GM21447 (cell line): ENCODE results near the gene CCSER1.
"Not testable (repeated sequence)": the region's sequence is repeated elsewhere in the genome, so short reads cannot be mapped to it uniquely, and the experiment has no call there.

Experiments
- ATAC-seq: cut with Tn5 transposase; IDR thresholded peaks from one replicate; pipeline ENCODE4 v1.9.1; 2021; ENCODE audit not compliant: unreplicated experiment

CCSER1 gene

DNA sequence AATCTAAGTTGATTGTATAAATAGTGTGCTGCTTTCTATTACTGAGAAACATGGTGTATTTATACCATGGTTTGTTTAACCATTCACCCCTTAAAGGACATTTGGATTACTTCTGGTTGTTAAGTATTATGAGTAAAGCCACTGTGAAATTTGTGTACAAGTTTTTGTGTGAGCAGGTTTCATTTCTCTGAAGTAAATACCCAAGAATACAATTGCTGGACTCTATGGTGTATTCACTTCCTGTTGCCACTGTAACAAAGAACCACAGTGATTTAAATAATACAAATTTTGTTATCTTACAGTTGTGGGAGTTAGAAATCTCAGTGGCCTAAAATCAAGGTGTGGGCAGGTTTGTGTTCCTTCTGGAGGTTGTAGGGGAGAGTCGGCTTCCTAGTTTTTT, 869.6 kb downstream of the CCSER1 start:
- ATAC-seq = no peak

DNA sequence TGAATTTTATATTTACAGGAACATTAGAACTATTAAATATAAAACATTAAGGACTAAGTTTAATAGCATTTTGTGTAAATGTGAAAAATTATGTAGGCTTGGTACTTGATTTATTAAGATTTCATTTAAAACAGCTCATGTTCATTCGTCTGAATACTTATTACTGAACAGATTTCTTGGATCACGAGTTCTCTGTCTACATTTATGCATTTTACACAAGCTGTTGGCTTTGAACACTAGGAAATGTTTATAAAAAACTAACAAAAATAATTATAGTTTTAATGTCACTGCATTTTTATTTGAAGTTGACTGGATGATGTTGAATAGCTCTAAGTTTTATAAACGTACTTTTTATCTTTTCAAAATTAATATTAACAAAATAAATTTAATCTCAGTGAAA, 888.7 kb downstream of the CCSER1 start:
- no peak for ATAC-seq

DNA sequence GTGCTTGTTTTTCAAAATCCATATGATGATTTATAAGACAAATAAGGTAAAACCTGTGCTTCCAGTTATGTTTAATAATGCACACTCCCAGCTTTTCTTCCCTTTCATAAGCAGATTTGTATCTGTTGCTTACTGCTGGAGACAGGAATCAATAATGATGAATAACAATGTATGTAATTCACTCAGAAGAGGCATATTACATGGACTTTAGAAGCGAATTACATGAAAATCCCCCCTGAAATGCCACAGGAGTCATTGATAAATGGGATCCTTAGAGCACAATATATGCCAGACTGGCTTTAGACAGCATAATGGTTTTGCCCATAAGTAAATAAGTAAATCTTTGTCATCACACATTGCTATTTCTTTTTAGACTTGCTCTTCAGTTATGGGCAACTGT, 892.3 kb downstream of the CCSER1 start:
- ATAC-seq = no peak

DNA sequence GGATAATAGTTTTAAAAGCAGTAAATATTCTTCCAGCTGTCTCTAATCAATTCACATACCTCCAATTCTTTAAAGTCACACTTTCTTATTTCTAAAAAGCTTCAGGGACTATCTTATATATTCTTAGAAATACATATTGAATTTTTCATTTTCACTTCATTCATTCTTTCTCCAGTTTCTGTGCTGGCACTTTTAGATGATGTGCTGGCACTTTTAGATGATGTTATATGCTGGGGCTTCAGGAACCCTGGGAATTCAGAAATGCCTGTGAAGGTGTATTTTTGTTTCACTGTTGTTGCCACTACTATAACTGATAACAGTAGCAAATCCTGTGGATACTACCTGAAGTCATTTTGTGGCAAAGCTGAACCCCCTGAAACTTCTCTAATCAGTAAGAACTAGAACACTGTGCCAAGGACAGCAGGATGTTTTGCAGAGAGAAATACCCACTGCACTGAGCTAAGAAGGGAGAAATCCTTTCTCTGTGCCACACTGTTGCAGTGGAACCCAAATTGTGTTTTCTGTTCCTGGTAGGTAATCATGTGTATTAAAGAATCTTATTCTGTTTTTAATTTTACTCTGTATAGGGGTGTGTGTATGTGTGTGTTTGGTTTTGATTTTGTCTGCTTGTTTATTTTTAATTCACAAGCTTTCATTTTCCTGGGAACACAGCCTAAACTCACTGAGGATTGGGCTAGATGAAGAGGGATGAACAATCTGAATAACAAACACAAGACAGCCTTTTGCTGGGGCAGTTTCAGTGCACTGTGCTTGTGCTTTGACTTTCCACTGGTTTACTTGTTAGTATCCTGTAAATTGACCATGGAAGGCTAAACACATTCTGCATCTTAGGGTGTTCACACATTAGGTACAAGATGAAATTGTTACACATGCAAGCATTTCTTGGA, 898.3 kb downstream of the CCSER1 start:
- no peak for ATAC-seq

DNA sequence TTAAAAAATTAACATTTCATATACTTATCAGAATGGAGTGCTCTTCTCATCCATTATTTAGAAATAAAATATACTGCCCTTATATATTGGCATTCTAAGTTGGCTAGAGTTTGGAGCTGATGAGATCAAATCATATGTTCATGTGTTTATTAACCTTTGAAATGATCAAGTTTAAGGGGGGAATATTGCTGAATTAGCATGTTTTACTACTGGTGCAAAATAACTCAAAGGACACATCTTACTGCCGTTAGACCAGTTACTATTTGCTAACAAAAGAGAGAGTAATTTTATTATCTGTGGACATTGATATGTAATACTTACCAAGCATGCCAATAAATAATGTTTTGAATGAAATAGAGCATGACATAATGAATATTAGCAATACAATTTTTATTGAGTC, 901.0 kb downstream of the CCSER1 start:
- no peak for ATAC-seq

DNA sequence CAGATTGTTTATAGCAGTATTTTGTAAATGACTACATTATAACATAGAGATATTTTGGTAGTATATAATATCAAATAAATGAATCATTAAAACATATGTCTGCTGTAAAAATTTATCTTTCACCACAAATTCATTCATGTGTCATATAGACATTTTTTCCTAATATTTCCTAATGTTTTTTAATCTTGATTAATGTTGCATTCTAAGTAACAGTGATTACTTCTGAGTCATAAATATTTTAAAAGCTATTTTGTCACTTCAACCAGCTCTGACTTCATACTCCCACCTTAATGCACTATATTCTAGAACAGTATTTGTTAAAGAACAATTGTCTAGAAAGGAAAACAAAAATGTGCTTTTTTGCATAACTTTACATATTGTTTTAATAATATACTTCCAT, 904.6 kb downstream of the CCSER1 start:
- ATAC-seq = no peak

DNA sequence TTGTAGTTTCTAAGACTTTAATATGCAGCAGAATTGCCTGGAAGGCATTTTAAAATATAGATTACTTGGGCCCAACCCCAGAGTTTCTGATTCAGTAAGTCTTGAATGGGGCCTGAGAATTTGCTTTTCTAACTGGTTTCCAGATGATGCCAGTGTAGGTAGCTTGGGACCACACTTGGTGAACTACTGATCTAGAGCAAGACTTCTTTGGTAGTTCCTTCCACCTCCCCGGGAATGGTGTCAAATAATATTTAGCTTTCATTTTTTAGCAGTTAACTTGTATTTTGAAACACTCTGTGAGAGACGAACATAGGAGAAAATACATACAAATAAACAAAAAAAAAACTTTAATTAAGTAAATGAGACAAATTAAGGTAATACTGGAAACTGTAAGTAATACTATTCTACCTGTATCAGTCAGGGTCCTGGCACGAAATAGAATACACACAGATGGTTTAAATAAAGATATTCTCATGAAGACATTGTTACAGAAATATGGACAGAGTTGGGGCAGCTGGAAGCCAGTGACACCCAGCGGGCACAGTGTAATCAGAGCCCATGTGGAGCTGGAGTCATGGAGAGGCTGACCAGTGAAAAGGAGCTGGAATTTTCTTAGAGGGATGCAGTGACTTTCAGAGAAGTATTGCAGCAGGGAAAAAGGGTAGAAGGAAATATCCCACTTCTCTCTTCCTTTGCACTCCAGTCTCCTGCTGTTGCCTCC, 905.7 kb downstream of the CCSER1 start:
- no peak for ATAC-seq

DNA sequence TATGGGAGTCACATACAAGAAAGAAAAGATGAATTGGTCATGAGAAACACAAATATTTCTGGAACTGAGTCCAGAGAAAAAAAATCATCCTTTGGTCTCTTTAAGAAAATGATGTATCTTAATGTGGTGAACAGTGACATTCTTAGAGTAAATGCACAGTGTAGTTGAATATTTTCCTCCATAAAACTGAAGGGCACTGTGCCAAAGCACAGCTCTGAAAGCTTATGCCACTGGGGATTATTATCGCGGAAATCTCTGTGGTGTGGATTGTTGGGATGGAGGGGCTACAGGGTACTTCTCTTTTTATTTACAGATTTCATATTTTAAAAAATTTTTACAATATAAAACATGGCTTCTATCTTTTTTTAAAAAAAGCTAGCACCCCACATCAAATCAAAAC, 908.1 kb downstream of the CCSER1 start:
- no peak for ATAC-seq

DNA sequence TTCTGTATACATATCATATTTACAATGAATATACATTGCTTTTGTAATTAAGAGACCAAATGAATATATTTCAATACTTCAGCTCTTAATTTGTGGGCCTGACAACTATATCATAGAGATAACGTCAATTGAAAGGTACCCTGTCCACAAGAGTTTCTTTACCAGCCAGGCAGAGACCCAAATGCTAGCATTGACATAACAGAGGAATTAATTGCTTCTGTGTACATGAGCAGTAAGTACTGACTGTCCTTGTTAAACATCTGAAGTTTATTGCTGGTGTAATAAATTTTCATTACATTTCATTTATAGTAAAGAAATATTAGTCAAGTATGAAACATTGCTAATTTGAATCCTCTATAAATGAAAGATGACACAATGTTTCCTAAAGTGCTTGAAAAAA, 910.8 kb downstream of the CCSER1 start:
- ATAC-seq = no peak

DNA sequence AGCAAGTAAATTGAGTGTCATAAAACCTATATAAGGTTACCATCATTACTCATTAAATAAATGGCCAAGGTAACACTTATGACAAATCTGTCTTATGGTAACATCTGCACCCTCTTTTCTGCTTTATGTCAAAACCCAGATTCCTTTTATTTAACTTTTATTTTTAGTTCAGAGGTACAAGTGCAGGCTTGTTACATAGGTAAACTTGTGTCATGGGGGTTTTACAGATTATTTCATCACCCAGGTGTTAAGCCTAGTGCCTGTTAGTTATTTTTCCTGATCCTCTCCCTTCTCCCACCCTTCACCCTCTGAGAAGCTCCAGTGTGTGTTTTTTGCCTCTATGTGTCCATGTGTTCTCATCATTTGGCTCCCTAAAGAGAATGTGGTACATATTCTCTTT, 930.7 kb downstream of the CCSER1 start:
- ATAC-seq = no peak

DNA sequence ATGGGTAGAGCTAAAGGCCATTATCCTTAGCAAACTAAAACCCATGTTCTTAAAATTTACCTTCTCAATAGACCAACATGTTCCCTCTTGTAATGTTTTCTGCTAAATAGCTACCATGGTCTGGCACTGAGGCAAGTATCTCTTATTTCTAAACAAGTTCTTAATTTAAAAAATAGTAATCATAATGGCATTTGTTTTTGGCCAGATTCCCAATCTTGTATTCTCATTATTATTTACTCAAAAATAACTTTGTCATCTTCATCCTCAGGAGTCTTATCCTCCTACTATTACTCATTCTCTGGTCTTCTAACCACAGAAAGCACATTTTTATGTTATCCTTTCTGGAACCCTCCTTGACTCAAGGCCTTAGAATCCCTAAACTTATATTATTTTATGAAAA, 931.2 kb downstream of the CCSER1 start:
- ATAC-seq = no peak

DNA sequence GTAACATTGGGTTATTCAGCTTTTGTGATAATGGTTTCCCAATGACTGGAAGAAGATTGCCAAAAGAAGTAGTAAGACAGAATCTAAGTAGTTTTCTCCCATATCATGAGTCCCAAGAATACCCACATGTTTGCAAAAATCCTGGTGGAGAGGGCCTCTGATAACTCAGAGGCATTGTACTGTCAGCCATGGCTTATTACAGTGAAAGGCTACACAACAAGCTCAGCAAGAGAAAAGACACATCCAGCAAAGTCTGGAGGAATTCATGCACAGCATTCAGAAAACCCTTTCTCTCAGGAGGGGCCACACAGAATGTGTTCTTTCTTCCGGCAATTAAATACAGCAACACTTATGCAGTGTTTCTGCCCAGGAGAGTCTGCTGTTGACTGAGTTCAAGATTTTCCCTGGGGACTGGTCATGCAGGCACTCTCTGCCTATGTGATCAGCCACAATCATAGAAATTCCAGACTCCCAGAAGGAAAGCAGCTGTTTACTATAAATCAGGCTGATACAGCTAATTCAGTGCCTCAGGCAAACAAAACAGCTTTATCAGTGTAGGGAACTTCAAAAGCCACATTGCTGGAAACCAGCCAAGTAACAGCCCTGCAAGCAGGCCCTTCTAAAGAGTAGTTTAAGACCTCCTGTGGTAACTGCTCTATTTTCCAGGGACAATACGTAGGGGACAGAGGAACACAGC, 937.1 kb downstream of the CCSER1 start:
- ATAC-seq = no peak

DNA sequence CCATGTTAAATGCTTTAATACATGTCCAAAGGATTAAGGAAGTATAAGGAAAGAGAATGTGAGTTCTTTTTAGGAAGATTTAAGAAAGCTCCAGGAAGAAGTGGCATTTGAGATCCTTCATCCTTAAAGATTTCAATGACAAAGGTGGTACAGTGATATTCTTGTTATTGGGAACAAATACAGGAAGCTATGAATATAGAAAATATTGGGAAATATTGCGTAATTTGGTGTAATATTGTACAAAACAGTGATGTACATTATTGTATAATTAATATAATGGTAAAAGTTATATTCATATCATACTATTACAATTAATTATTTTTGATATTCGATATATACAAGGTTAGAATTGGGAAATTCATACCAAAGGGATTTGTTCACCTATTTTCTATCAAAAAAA, 937.9 kb downstream of the CCSER1 start:
- no peak for ATAC-seq

DNA sequence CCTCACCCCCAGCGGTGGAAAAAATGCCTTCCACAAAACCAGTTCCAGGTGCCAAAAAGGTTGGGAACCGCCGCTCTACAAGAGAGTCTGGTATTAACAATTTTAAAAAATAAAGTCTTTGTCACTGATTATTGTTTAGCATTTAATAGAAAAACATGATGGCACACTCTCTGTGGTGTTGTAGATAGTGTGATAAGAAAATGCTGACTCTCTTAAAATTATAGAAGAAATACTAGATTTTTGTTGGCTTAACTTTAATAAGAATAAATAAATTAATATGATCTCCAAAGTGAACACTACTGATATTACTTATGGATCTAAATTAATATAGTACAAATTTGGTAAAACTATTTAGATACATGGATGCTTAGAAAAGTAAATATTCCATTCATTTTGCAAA, 943.5 kb downstream of the CCSER1 start:
- ATAC-seq = no peak

DNA sequence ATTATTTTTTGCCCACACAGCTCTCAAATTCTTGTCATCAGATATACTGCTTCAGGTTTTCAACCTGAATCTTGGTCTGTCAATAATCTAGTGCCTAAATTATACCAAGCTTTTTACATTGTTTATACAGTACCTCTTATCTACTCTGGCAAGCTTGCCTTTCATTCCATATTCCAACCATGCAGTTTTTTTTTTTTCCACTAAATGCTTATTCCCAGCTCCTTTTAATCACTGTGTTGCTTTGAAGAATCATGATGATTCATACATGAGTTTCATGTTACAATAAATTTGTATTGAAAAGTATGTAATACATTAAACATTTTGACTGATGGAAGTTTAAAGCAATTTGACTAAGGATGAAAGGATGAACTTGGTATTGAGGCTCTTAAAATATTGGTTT, 949.0 kb downstream of the CCSER1 start:
- ATAC-seq = no peak

DNA sequence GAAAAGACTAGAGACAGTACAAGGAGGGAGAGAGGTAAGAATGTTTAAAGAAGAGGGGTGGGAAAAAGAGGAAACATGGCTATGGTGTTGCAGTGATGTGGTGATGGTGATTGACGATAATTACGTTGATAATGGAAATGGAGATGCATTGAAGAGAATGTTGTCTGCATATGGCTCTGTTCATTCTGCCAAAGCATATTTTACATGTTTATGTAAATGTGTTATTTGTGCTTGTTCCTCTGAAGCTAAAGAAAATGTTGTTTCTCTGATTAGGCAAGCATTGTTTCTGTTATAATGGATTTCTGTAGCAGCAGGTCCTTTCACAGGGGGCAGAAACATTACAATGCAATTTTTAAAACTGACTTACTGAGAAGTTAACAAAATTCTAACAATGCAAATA, 958.8 kb downstream of the CCSER1 start:
- no peak for ATAC-seq

DNA sequence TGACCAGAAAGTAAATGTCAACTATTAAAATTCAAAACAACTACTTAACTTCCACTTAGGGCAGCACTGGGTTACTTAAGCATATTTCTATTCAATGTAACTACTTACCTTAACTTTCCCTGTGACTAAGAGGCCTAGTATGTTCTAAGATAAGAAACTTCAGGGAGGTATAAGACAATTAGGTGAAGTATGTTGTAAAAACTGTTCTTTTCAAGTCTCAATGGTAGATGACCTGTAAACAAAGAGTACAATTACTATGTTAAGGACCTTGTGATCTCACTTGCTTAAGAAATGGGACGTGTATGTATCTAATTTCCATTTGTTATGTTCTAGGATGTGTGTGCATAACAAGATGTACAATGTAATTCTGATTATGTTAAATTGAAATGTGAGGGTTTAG, 960.5 kb downstream of the CCSER1 start:
- no peak for ATAC-seq

DNA sequence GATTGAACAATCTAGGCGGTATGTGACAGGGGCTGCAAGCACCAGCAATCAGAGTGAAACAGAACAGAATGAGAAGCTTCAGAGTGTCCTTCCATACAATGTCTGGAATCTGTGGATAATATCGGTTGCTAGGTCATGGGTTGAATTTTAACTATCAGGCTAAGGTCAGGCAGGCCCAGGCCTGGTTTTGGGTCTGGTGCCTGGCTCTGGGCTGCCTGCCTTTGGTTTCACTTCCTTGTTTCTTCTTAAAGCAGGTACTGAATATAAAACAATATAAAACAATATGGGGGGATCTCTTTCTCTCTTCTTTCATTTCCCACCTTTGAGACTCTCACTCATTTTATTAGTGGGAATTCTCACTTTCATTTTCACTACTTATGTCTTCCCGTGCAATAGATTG, 962.0 kb downstream of the CCSER1 start:
- no peak for ATAC-seq

DNA sequence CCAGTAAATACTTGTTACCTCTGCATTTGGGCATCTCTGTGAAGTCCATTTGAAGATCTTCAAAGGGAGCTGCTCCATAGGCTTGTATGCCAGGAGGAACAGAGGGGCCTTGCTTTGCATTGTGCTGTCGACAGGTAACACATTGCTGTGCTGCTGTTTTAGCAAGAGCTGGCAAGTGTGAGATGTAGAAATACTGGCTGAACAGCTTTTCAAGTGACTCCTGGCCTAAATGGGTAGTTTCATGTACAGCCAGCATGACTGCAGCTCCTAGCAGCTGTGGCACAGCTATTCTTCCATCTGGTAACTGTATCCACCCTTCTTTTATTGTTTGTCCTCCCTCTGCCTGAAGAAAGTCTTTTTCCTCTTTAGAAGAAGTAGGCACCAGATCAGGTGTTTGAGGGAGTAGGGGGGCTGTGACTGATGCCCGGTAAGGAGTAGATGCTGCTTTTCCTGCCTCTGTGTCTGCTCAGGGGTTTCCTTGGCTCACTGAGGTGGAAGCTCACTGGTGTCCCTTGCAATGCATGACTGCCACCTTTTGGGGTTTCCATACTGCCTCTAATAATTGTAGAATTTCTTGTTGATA, 965.3 kb downstream of the CCSER1 start:
- no peak for ATAC-seq

DNA sequence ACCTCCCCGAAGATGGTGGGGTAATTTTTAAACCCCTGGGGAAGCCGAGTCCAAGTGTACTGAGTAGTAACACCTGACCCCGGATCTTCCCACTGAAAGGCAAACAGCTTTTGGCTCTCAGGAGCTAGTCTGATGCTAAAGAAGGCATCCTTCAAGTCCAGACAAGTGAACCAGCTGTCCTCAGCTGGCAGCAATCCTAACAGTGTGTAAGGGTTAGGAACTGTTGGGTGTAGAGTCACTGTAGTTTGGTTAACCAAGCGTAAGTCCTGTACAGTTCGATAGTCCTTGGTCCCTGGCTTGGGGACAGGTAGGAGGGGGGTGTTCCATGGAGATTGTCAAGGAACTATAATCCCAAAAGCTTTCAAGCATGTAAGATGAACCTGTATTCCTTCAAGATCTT, 967.0 kb downstream of the CCSER1 start:
- not testable (repeated sequence) for ATAC-seq

DNA sequence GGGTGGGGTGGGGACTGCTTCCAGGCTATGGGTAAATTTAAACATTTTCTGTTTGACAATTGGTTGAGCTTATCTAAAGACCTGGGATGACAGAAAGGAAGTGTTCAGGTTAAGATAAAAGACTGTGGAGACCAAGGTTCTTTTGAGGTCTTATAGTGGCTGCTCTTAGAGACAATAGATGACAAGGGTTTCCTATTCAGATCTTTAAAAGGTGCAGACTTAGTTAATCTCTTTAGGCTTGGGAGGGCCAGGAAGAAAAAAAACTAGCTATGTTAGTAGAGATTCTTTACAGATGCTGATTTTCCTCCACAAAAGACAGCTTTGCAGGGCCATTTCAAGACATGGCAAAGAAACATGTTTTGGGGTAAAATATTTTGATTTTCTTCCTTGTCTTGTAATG, 972.5 kb downstream of the CCSER1 start:
- ATAC-seq = no peak

DNA sequence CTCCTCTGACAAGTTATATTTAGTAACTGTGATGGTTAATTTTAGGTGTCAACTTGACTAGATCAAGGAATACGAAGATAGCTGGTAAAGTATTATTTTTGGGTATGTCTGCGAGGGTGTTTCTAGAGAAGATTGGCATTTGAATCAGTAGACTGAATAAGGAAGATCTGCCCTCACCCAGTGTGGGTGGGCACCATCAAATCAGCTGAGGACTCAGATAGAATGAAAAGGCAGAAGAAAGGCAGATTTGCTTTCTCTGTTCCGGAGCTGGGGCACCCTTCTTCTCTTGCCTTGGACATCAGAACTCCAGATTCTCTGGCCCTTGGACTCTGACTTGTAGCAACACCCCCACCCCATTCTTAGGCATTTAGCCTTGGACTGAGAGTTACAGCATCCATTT, 981.6 kb downstream of the CCSER1 start:
- ATAC-seq = no peak
